Bronchial epithelial cell (primary cell): ENCODE data around the gene SOX13. TPM values are rescaled to one million over a fixed set of nuclear protein-coding genes. Genes with fewer than 3 reads are reported as not detected.

Experiments used
- DNase-seq: peaks from one replicate; pipeline ENCODE4 v3.0.0-alpha.2; 2010; ENCODE audit warnings: low read depth
- FAIRE-seq: peaks from 2 replicates; lab custom pipeline; 2011; peaks lifted over from hg19 to GRCh38; lab: Jason Lieb, UNC
- H3K27me3 ChIP-seq: 2 replicates; pipeline ENCODE4 v1.5.1; 2011; ENCODE audit warnings: low read length; ENCODE audit not compliant: control insufficient read depth, insufficient read depth
- H3K36me3 ChIP-seq: 2 replicates; pipeline ENCODE4 v1.5.1; 2011; ENCODE audit warnings: low read length; ENCODE audit not compliant: control insufficient read depth, insufficient read depth
- H3K4me3 ChIP-seq: 2 replicates; pipeline ENCODE4 v1.5.1; 2011; ENCODE audit warnings: mild to moderate bottlenecking, low read depth, low read length, control low read depth
- CTCF ChIP-seq: IDR thresholded peaks from 2 replicates; pipeline ENCODE4 v1.5.1; 2011; ENCODE audit warnings: mild to moderate bottlenecking, moderate library complexity, low read length, control low read depth, inconsistent platforms; ENCODE audit not compliant: insufficient read depth, severe bottlenecking
- total RNA-seq: library from RNA; depleted of rRNA; stranded (reverse); fragments of >200 nt; gene quantifications from 2 replicates; pipeline ENCODE4 v1.2.1, GENCODE V29; 2014

SOX13 gene
- total RNA-seq, 1 donor from 2014 or later, result 3.2 TPM

GRCh38 chr1:204142032-204142974 is 69.4 kb downstream of the SOX13 start:
- no peaks in the 10 kb centered on the region for H3K27me3 ChIP-seq
- peak; percentile 82 for FAIRE-seq

GRCh38 chr1:204143276-204144041 is 70.5 kb downstream of the SOX13 start:
- Histone ChIP-seq H3K4me3 (no peak overlapping the region), H3K27me3 (no peaks in the 10 kb centered on the region), H3K36me3 (peaks cover 10% of the 10 kb centered on the region)
- no peak for TF ChIP-seq CTCF
- no peak for DNase-seq
- FAIRE-seq, result no peak

More at GRCh38 chr1:204142032-204142974, 69.4 kb downstream of the SOX13 start:
- TF ChIP-seq CTCF, result no peak
- H3K36me3 ChIP-seq, result peaks cover 10% of the 10 kb centered on the region
- no peak for DNase-seq
- H3K4me3 ChIP-seq, result no peak overlapping the region

- Histone ChIP-seq H3K36me3 (peaks cover 8% of the 10 kb centered on the region), H3K27me3 (no peaks in the 10 kb centered on the region), H3K4me3 (no peak overlapping the region)
- TF ChIP-seq CTCF, result no peak
- FAIRE-seq (no peak), DNase-seq (peak; percentile 41)
Measured at GRCh38 chr1:204145033-204145504, 72.2 kb downstream of the SOX13 start.

- no peak for TF ChIP-seq CTCF
Measured at GRCh38 chr1:204146309-204146708, 73.4 kb downstream of the SOX13 start.

GRCh38 chr1:204146965-204147364 is 74.0 kb downstream of the SOX13 start:
- no peak for TF ChIP-seq CTCF
- Histone ChIP-seq H3K36me3 (peaks cover 6% of the 10 kb centered on the region), H3K4me3 (no peak overlapping the region), H3K27me3 (no peaks in the 10 kb centered on the region)
- DNase-seq (no peak), FAIRE-seq (no peak)

More at GRCh38 chr1:204146309-204146708, 73.4 kb downstream of the SOX13 start:
- FAIRE-seq, result no peak
- Histone ChIP-seq H3K27me3 (no peaks in the 10 kb centered on the region), H3K4me3 (no peak overlapping the region), H3K36me3 (peaks cover 6% of the 10 kb centered on the region)
- no peak for DNase-seq
